GM23338 (cell line): Measurements from ENCODE around the gene ANKFY1. TPM values are rescaled to one million over a fixed set of nuclear protein-coding genes. Genes with fewer than 3 reads are reported as not detected.

Experiments
- ATAC-seq: fragments of 200-7000 bp; cut with Tn5 transposase; 3 replicates; pipeline ENCODE4 v1.9.1; 2020
- DNase-seq: peaks from one replicate; pipeline ENCODE4 v3.0.0-alpha.2; 2015; ENCODE audit warnings: low spot score
- H2AFZ ChIP-seq: fragments of 200-600 bp; sonication (generic); 2 replicates; pipeline ENCODE4 v1.8.0; 2016; ENCODE audit warnings: antibody characterized with exemption, mild to moderate bottlenecking, moderate library complexity
- H3F3A ChIP-seq: fragments of 200-600 bp; sonication (generic); replicated peaks from 2 replicates; pipeline ENCODE4 v1.8.0; 2017; ENCODE audit warnings: antibody characterized with exemption, mixed run types, low read depth
- H3K27ac ChIP-seq: fragments of 200-600 bp; sonication (generic); 2 replicates; pipeline ENCODE4 v1.6.1; 2016; ENCODE audit warnings: low read depth
- H3K27me3 ChIP-seq: fragments of 200-600 bp; sonication (generic); 2 replicates; pipeline ENCODE4 v1.8.0; 2016; ENCODE audit warnings: mild to moderate bottlenecking, mixed run types, moderate library complexity; ENCODE audit not compliant: insufficient read depth
- H3K36me3 ChIP-seq: fragments of 200-600 bp; sonication (generic); 2 replicates; pipeline ENCODE4 v1.8.0; 2016; ENCODE audit warnings: mild to moderate bottlenecking; ENCODE audit not compliant: insufficient read depth
- H3K4me1 ChIP-seq: fragments of 200-600 bp; sonication (generic); 2 replicates; pipeline ENCODE4 v1.8.0; 2016; ENCODE audit warnings: mild to moderate bottlenecking, moderate library complexity; ENCODE audit not compliant: insufficient read depth
- H3K4me2 ChIP-seq: fragments of 200-600 bp; sonication (generic); 2 replicates; pipeline ENCODE4 v1.7.1; 2017; ENCODE audit warnings: mixed run types
- H3K4me3 ChIP-seq: fragments of 200-600 bp; sonication (generic); 2 replicates; pipeline ENCODE4 v1.6.1; 2016; ENCODE audit warnings: mixed run types
- H3K79me2 ChIP-seq: fragments of 200-600 bp; sonication (generic); replicated peaks from 2 replicates; pipeline ENCODE4 v1.8.0; 2017; ENCODE audit warnings: mild to moderate bottlenecking; ENCODE audit not compliant: insufficient read depth
- H3K9me2 ChIP-seq: fragments of 200-600 bp; sonication (generic); 2 replicates; pipeline ENCODE4 v1.8.0; 2017; ENCODE audit not compliant: insufficient read depth
- H4K20me1 ChIP-seq: fragments of 200-600 bp; sonication (generic); replicated peaks from 2 replicates; pipeline ENCODE4 v1.8.0; 2017; ENCODE audit warnings: mild to moderate bottlenecking; ENCODE audit not compliant: insufficient read depth
- H3K27ac Mint-ChIP-seq: 2 replicates; pipeline ENCODE4 v1.8.0; 2020; ENCODE audit warnings: inconsistent platforms, mild to moderate bottlenecking, moderate library complexity, mixed read lengths
- H3K27me3 Mint-ChIP-seq: 3 replicates; pipeline ENCODE4 v1.8.0; 2022; ENCODE audit warnings: low read depth, mild to moderate bottlenecking, moderate library complexity, mixed read lengths, inconsistent platforms; ENCODE audit not compliant: insufficient read depth, poor library complexity
- H3K36me3 Mint-ChIP-seq: 3 replicates; pipeline ENCODE4 v1.8.0; 2021; ENCODE audit warnings: low read depth, mild to moderate bottlenecking, inconsistent platforms, moderate library complexity, mixed read lengths
- H3K4me1 Mint-ChIP-seq: 3 replicates; pipeline ENCODE4 v1.8.0; 2020; ENCODE audit warnings: mild to moderate bottlenecking, inconsistent platforms, mixed read lengths
- H3K4me3 Mint-ChIP-seq: 3 replicates; pipeline ENCODE4 v1.8.0; 2021; ENCODE audit warnings: moderate library complexity, mild to moderate bottlenecking, inconsistent platforms, mixed read lengths
- H3K9me3 Mint-ChIP-seq: 3 replicates; pipeline ENCODE4 v1.8.0; 2020; ENCODE audit warnings: moderate library complexity, mild to moderate bottlenecking, inconsistent platforms, mixed read lengths
- CREB1 ChIP-seq: fragments of 250-450 bp; sonication (Bioruptor Pico); IDR thresholded peaks from 2 replicates; pipeline ENCODE4 v1.5.0; 2020; ENCODE audit warnings: low read depth, mild to moderate bottlenecking, moderate library complexity
- ETS1 ChIP-seq: IDR thresholded peaks from 2 replicates; pipeline ENCODE4 v1.6.1; 2016; ENCODE audit warnings: antibody characterized with exemption
- EZH2phosphoT487 ChIP-seq: fragments of 200-600 bp; sonication (generic); IDR thresholded peaks from one replicate; pipeline ENCODE4 v1.8.1; 2018; ENCODE audit warnings: antibody characterized with exemption; ENCODE audit not compliant: unreplicated experiment
- JUNB ChIP-seq: IDR thresholded peaks from one replicate; pipeline ENCODE4 v1.6.1; 2016; ENCODE audit warnings: antibody characterized with exemption; ENCODE audit not compliant: unreplicated experiment
- NANOG ChIP-seq: IDR thresholded peaks from 2 replicates; pipeline ENCODE4 v1.6.1; 2016; ENCODE audit warnings: antibody characterized with exemption, borderline replicate concordance
- polyA plus RNA-seq: library from polyadenylated mRNA; unstranded; fragments of >200 nt; fragmentation: Nextera tagmentation; extraction: Ambion mirVana; gene quantifications from 2 replicates; pipeline ENCODE4 v1.2.1, GENCODE V29; 2016
- total RNA-seq: library from RNA; depleted of rRNA; stranded (reverse); fragments of >200 nt; shearing (Covaris generic); gene quantifications from 2 replicates; pipeline ENCODE4 v1.2.3, GENCODE V29; 2014
- TF ChIP-seq, protein P1 (sequence below): fragments of 250-450 bp; sonication (Bioruptor Pico); IDR thresholded peaks from 2 replicates; pipeline ENCODE4 v1.5.0; 2020; ENCODE audit warnings: mild to moderate bottlenecking, moderate library complexity
- TF ChIP-seq, protein P2 (sequence below): IDR thresholded peaks from one replicate; pipeline ENCODE4 v1.6.1; 2018; ENCODE audit warnings: antibody characterized with exemption; ENCODE audit not compliant: unreplicated experiment

ANKFY1 gene
- total and polyA plus RNA-seq, 2 experiments from 2014 or later, result 12.9 to 44.4 TPM

DNA sequence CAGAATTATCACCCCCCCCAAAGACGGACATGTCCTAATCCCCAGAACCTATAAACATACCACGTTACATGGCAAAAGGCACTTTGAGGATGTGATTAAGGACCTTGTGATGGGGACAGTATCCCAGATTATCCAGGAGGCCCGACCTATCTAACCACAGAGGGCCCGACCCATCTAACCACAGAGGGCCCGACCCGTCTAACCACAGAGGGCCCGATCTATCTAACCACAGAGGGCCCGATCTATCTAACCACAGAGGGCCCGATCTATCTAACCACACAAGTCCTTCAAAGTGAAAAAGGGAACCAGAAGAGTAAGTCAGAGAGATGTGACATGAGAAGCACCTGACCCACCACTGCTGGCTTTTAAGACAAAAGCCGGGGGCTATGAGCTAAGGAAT, 56.8 kb downstream of the ANKFY1 start:
- peaks cover 41% of the 10 kb centered on the region for H3K36me3 ChIP-seq
- H4K20me1 ChIP-seq, result peaks cover 10% of the 10 kb centered on the region
- ATAC-seq, result no peak
- H3K9me2 ChIP-seq, result no peaks in the 10 kb centered on the region
- peaks cover 3% of the 10 kb centered on the region for H3K27me3 Mint-ChIP-seq
- DNase-seq, result no peak
- H3K79me2 ChIP-seq, result peaks cover 12% of the 10 kb centered on the region
- no peaks in the 10 kb centered on the region for H3K27me3 ChIP-seq
- no peak overlapping the region for H3K27ac Mint-ChIP-seq
- no peak overlapping the region for H3K4me3 ChIP-seq
- no peak overlapping the region for H3K27ac ChIP-seq
- H3K4me1 ChIP-seq, result no peaks in the 10 kb centered on the region
- H3K9me3 Mint-ChIP-seq, result no peaks in the 10 kb centered on the region
- no peaks in the 10 kb centered on the region; the same call in 1 of the 2 replicates for H3F3A ChIP-seq
- H3K36me3 Mint-ChIP-seq, result peaks cover 63% of the 10 kb centered on the region
- no peak overlapping the region for H3K4me2 ChIP-seq
- no peaks in the 10 kb centered on the region for H3K4me1 Mint-ChIP-seq
- TF ChIP-seq CREB1 (no peak), NANOG (no peak)
- H3K4me3 Mint-ChIP-seq, result no peak overlapping the region
- no peak overlapping the region for H2AFZ ChIP-seq

DNA sequence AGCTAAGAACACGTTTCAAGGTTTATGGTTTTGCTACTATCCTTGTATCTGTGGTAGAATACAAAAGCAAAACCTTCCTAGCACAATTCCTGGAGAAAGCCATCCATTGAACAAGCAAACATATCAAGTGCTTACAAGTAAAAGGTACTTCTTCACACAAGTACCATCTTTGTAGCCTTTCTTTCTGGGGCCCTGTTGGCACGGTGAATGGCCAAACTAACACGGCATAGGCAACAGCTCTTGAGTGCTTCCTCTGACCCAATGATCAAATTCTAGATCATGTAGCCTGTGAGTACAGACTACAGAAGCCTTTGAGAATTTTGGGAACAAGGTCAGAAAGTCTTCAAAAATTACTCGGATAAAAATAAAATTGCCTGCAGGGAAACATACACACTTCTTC, 57.9 kb downstream of the ANKFY1 start:
- no peak overlapping the region for H3K4me3 ChIP-seq
- no peaks in the 10 kb centered on the region for H3K9me3 Mint-ChIP-seq
- H3K36me3 Mint-ChIP-seq, result peaks cover 65% of the 10 kb centered on the region
- peaks cover 10% of the 10 kb centered on the region for H4K20me1 ChIP-seq
- H3F3A ChIP-seq, result no peaks in the 10 kb centered on the region; the same call in none of the 2 replicates
- DNase-seq, result no peak
- no peak for ATAC-seq
- peaks cover 41% of the 10 kb centered on the region for H3K36me3 ChIP-seq
- no peak overlapping the region for H2AFZ ChIP-seq
- H3K79me2 ChIP-seq, result peaks cover 11% of the 10 kb centered on the region
- H3K4me1 ChIP-seq, result no peaks in the 10 kb centered on the region
- H3K4me3 Mint-ChIP-seq, result no peak overlapping the region
- no peak for TF ChIP-seq EZH2phosphoT487
- TF ChIP-seq ETS1, result no peak
- TF ChIP-seq JUNB, result no peak
- TF ChIP-seq, protein P1, sequence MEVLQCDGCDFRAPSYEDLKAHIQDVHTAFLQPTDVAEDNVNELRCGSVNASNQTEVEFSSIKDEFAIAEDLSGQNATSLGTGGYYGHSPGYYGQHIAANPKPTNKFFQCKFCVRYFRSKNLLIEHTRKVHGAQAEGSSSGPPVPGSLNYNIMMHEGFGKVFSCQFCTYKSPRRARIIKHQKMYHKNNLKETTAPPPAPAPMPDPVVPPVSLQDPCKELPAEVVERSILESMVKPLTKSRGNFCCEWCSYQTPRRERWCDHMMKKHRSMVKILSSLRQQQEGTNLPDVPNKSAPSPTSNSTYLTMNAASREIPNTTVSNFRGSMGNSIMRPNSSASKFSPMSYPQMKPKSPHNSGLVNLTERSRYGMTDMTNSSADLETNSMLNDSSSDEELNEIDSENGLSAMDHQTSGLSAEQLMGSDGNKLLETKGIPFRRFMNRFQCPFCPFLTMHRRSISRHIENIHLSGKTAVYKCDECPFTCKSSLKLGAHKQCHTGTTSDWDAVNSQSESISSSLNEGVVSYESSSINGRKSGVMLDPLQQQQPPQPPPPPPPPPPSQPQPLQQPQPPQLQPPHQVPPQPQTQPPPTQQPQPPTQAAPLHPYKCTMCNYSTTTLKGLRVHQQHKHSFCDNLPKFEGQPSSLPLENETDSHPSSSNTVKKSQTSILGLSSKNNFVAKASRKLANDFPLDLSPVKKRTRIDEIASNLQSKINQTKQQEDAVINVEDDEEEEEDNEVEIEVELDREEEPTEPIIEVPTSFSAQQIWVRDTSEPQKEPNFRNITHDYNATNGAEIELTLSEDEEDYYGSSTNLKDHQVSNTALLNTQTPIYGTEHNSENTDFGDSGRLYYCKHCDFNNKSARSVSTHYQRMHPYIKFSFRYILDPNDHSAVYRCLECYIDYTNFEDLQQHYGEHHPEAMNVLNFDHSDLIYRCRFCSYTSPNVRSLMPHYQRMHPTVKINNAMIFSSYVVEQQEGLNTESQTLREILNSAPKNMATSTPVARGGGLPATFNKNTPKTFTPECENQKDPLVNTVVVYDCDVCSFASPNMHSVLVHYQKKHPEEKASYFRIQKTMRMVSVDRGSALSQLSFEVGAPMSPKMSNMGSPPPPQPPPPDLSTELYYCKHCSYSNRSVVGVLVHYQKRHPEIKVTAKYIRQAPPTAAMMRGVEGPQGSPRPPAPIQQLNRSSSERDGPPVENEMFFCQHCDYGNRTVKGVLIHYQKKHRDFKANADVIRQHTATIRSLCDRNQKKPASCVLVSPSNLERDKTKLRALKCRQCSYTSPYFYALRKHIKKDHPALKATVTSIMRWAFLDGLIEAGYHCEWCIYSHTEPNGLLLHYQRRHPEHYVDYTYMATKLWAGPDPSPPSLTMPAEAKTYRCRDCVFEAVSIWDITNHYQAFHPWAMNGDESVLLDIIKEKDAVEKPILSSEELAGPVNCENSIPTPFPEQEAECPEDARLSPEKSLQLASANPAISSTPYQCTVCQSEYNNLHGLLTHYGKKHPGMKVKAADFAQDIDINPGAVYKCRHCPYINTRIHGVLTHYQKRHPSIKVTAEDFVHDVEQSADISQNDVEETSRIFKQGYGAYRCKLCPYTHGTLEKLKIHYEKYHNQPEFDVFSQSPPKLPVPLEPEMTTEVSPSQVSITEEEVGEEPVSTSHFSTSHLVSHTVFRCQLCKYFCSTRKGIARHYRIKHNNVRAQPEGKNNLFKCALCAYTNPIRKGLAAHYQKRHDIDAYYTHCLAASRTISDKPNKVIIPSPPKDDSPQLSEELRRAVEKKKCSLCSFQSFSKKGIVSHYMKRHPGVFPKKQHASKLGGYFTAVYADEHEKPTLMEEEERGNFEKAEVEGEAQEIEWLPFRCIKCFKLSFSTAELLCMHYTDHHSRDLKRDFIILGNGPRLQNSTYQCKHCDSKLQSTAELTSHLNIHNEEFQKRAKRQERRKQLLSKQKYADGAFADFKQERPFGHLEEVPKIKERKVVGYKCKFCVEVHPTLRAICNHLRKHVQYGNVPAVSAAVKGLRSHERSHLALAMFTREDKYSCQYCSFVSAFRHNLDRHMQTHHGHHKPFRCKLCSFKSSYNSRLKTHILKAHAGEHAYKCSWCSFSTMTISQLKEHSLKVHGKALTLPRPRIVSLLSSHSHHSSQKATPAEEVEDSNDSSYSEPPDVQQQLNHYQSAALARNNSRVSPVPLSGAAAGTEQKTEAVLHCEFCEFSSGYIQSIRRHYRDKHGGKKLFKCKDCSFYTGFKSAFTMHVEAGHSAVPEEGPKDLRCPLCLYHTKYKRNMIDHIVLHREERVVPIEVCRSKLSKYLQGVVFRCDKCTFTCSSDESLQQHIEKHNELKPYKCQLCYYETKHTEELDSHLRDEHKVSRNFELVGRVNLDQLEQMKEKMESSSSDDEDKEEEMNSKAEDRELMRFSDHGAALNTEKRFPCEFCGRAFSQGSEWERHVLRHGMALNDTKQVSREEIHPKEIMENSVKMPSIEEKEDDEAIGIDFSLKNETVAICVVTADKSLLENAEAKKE, result no peak
- TF ChIP-seq, protein P2, sequence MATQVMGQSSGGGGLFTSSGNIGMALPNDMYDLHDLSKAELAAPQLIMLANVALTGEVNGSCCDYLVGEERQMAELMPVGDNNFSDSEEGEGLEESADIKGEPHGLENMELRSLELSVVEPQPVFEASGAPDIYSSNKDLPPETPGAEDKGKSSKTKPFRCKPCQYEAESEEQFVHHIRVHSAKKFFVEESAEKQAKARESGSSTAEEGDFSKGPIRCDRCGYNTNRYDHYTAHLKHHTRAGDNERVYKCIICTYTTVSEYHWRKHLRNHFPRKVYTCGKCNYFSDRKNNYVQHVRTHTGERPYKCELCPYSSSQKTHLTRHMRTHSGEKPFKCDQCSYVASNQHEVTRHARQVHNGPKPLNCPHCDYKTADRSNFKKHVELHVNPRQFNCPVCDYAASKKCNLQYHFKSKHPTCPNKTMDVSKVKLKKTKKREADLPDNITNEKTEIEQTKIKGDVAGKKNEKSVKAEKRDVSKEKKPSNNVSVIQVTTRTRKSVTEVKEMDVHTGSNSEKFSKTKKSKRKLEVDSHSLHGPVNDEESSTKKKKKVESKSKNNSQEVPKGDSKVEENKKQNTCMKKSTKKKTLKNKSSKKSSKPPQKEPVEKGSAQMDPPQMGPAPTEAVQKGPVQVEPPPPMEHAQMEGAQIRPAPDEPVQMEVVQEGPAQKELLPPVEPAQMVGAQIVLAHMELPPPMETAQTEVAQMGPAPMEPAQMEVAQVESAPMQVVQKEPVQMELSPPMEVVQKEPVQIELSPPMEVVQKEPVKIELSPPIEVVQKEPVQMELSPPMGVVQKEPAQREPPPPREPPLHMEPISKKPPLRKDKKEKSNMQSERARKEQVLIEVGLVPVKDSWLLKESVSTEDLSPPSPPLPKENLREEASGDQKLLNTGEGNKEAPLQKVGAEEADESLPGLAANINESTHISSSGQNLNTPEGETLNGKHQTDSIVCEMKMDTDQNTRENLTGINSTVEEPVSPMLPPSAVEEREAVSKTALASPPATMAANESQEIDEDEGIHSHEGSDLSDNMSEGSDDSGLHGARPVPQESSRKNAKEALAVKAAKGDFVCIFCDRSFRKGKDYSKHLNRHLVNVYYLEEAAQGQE, result no peak
- TF ChIP-seq NANOG, result no peak
- no peaks in the 10 kb centered on the region for H3K27me3 ChIP-seq
- no peak overlapping the region for H3K27ac Mint-ChIP-seq
- no peak overlapping the region for H3K27ac ChIP-seq
- H3K27me3 Mint-ChIP-seq, result peaks cover 5% of the 10 kb centered on the region
- no peak overlapping the region for H3K4me2 ChIP-seq
- no peaks in the 10 kb centered on the region for H3K9me2 ChIP-seq
- H3K4me1 Mint-ChIP-seq, result no peaks in the 10 kb centered on the region
